ENCODE data around the gene CSH2.
"Not testable (repeated sequence)": the region's sequence is repeated elsewhere in the genome, so short reads cannot be mapped to it uniquely, and the experiment has no call there.

DNA sequence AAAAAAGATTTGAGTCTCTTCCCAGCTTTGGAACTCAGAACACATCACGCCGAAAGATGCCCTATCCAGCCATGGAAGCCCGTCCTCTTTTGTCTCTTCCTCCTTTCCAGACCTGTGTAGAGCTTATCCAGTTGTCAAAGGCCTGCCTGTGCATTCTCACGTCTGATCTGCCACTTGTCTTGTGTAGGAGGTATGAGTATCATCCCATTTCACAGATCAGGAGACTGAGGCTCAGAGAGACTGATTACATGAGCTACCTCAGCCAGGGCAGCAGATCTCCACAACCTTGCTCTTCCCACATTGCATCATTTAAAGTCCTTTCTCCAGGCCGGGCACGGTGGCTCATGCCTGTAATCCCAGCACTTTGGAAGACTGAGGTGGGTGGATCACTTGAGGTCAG is 1.2 kb upstream of the CSH2 start:
- TF ChIP-seq, protein P1, sequence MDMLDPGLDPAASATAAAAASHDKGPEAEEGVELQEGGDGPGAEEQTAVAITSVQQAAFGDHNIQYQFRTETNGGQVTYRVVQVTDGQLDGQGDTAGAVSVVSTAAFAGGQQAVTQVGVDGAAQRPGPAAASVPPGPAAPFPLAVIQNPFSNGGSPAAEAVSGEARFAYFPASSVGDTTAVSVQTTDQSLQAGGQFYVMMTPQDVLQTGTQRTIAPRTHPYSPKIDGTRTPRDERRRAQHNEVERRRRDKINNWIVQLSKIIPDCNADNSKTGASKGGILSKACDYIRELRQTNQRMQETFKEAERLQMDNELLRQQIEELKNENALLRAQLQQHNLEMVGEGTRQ (IDR thresholded peaks at IDR 0.05; ENCODE audit: low read length): not testable (repeated sequence)
- TF ChIP-seq SP1 (IDR thresholded peaks at IDR 0.05; ENCODE audit: low read depth, low read length); KDM1A (IDR thresholded peaks at IDR 0.05; ENCODE audit: borderline replicate concordance, low read length); CBX5 (IDR thresholded peaks at IDR 0.05; ENCODE audit: low read depth, low read length); MAFK (IDR thresholded peaks at IDR 0.05; ENCODE audit: low read depth, low read length): not testable (repeated sequence)

Data from H1 (cell line).